Ascending aorta (tissue), 2 donors: ENCODE data around the gene OR14A16. TPM values are rescaled to one million over a fixed set of nuclear protein-coding genes. Genes with fewer than 3 reads are reported as not detected.

Experiments
- DNase-seq, 2 donors: peaks; one replicate each; pipeline ENCODE4 v3.0.0-alpha.2; 2019; ENCODE audit warnings: low spot score in 2 of 2
- H3K27ac ChIP-seq, 2 donors: fragments of 200-600 bp; sonication (generic); one replicate each; pipeline ENCODE4 v1.5.1; 2016 to 2017; ENCODE audit warnings: mild to moderate bottlenecking in 1 of 2
- H3K27me3 ChIP-seq: fragments of 200-600 bp; sonication (generic); one replicate; pipeline ENCODE4 v1.5.1; 2017
- H3K36me3 ChIP-seq, 2 donors: fragments of 200-600 bp; sonication (generic); one replicate each; pipeline ENCODE4 v1.5.1; 2016
- H3K4me1 ChIP-seq, 2 donors: fragments of 200-600 bp; sonication (generic); one replicate each; pipeline ENCODE4 v1.5.1; 2016 to 2017; ENCODE audit warnings: mild to moderate bottlenecking in 1 of 2
- H3K4me3 ChIP-seq, 2 donors: fragments of 200-600 bp; sonication (generic); one replicate each; pipeline ENCODE4 v1.5.1; 2016 to 2017; ENCODE audit warnings: mild to moderate bottlenecking in 1 of 2
- H3K9me3 ChIP-seq, 2 donors: fragments of 200-600 bp; sonication (generic); one replicate each; pipeline ENCODE4 v1.5.1; 2016
- intact Hi-C: fragments of 100-400 bp; cut with DNase I; formaldehyde crosslinking; loops from one replicate; pipeline ENCODE4 v1.15.1; 2023
- total RNA-seq: library from RNA; depleted of rRNA; stranded (reverse); fragments of >200 nt; gene quantifications from one replicate; pipeline ENCODE4 v1.1.0, GENCODE V29; 2016
- TF ChIP-seq, protein P1 (sequence below), 3 experiments: fragments of 200-600 bp in 2 of 3; fragments of 450-650 bp in 1 of 3; sonication (generic) in 2 of 3; IDR thresholded peaks; one replicate each; pipeline ENCODE4 v1.5.1; 2016 to 2019; ENCODE audit warnings: antibody characterized with exemption in 3 of 3, mild to moderate bottlenecking in 1 of 3, moderate library complexity in 1 of 3

Gene OR14A16, protein sequence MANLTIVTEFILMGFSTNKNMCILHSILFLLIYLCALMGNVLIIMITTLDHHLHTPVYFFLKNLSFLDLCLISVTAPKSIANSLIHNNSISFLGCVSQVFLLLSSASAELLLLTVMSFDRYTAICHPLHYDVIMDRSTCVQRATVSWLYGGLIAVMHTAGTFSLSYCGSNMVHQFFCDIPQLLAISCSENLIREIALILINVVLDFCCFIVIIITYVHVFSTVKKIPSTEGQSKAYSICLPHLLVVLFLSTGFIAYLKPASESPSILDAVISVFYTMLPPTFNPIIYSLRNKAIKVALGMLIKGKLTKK
- total RNA-seq: not detected

DNA sequence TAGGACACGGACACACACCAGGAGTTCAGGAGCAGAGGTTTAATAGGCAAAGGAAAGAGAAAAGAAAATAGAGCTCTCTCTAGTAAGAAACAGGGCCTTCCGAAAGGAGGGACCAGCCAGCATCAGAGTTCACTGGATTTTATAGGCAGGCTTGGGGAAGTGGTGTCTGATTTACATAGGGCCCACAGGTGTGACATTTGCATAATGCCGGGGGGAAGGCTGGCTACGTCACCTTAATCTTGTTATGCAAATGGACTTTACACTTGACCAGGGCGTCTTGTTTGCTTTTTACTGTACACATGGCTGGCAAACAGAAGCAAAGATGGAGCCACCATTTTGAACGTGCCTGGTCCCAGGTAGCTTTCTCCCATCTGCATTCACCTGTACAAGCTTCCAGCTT lies at the start of gene OR14A16:
OR14A16 (minus strand) TSS at position 97 of the 400 bp plus-strand sequence. CDS start 8,390 bp downstream, outside the sequence.
- intact Hi-C loops: no loop called here
- TF ChIP-seq, protein P1, sequence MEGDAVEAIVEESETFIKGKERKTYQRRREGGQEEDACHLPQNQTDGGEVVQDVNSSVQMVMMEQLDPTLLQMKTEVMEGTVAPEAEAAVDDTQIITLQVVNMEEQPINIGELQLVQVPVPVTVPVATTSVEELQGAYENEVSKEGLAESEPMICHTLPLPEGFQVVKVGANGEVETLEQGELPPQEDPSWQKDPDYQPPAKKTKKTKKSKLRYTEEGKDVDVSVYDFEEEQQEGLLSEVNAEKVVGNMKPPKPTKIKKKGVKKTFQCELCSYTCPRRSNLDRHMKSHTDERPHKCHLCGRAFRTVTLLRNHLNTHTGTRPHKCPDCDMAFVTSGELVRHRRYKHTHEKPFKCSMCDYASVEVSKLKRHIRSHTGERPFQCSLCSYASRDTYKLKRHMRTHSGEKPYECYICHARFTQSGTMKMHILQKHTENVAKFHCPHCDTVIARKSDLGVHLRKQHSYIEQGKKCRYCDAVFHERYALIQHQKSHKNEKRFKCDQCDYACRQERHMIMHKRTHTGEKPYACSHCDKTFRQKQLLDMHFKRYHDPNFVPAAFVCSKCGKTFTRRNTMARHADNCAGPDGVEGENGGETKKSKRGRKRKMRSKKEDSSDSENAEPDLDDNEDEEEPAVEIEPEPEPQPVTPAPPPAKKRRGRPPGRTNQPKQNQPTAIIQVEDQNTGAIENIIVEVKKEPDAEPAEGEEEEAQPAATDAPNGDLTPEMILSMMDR (IDR thresholded peaks at IDR 0.05): no peak
- no peaks in the 10 kb centered on the region for H3K36me3 ChIP-seq
- no peaks in the 10 kb centered on the region for H3K9me3 ChIP-seq
- H3K27me3 ChIP-seq: no peaks in the 10 kb centered on the region
- H3K4me3 ChIP-seq: no peak within 1 kb of the TSS
- H3K4me1 ChIP-seq: no peaks in the 10 kb centered on the region
- H3K27ac ChIP-seq: no peak within 1 kb of the TSS
- no peak for DNase-seq

GRCh38 chr1:247865416-247865815 lies 41.5 kb upstream of the OR14A16 start:
- Histone ChIP-seq H3K27me3 (no peaks in the 10 kb centered on the region), H3K36me3 (peaks cover 0 to 11% of the 10 kb centered on the region in 2 donors), H3K9me3 (no peaks in the 10 kb centered on the region), H3K4me3 (no peak overlapping the region), H3K4me1 (no peaks in the 10 kb centered on the region), H3K27ac (no peak overlapping the region)
- intact Hi-C loops: no loop called here
- no peak for DNase-seq
- TF ChIP-seq, protein P1 (IDR thresholded peaks at IDR 0.05): no peak

DNA sequence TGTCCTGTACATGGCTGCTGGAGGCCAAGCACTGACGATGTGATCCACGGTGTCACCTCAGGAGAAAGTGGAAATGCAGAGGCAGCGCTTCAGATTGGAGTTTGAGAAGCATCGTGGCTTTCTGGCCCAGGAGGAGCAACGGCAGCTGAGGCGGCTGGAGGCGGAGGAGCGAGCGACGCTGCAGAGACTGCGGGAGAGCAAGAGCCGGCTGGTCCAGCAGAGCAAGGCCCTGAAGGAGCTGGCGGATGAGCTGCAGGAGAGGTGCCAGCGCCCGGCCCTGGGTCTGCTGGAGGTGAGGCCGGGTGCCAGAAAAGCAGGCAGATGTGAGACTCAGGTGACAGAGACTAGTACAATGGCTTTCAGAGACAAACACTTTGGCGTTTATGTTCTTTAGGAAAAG lies 40.7 kb upstream of the OR14A16 start:
- no peaks in the 10 kb centered on the region for H3K27me3 ChIP-seq
- no peak overlapping the region for H3K27ac ChIP-seq
- no peak overlapping the region for H3K4me3 ChIP-seq
- H3K4me1 ChIP-seq: no peaks in the 10 kb centered on the region
- no peak for DNase-seq
- no peaks in the 10 kb centered on the region for H3K9me3 ChIP-seq
- TF ChIP-seq, protein P1 (IDR thresholded peaks at IDR 0.05): no peak
- peaks cover 0 to 11% of the 10 kb centered on the region in 2 donors for H3K36me3 ChIP-seq
- intact Hi-C loops: no loop called here

DNA sequence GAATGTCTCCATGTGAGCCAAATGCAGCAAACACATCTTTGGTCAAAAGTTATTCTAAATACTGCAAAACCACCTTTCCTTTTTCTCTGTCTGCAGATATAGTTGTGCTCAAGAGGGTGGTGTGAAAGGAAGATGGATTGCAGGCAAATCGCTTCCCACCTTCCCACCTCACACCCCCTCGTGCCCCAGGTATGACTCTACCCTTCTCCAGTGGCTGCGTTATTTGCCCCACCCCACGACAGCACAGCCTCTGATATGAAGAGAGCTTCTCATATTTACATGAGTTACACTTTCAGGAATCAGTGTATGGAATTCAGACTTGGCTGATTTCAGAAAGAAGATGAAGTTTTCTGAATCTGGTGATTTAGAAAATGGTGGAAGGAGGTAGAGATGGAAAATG lies 38.8 kb upstream of the OR14A16 start:
- no peaks in the 10 kb centered on the region for H3K4me1 ChIP-seq
- peaks cover 0 to 5% of the 10 kb centered on the region in 2 donors for H3K36me3 ChIP-seq
- no peaks in the 10 kb centered on the region for H3K9me3 ChIP-seq
- TF ChIP-seq, protein P1 (IDR thresholded peaks at IDR 0.05): no peak
- DNase-seq: no peak
- intact Hi-C loops: no loop called here
- H3K4me3 ChIP-seq: no peak overlapping the region
- H3K27ac ChIP-seq: no peak overlapping the region
- no peaks in the 10 kb centered on the region for H3K27me3 ChIP-seq

DNA sequence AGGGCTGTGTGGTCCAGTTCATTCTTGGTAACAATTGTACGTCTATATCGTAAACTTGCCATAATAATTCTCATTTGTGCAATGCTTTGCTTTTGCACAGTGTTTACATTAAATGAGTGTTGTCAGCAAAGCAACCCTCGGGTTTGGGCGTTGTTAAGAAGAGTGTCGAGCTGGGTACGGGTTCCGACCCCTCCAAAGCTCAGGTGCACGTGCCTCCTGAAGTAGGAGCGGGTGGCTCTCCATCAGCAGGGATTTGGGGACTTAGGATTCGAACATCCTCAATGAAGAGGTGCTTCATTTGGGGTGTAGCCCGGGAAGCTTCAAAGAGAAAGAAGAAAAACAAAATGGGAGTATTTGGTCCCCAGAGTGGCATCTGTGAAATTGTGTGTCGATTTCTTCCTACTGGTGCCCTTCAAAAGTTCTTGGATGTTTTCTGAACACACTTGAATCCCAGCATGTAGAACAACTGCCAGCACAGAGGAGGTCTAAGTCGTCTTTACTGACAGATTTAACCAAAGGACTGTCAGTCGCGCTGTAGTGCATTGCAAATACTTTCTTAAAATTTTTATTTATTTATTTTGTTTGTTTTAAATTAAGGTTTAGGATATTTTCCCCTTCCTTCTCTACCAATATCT lies 34.2 kb upstream of the OR14A16 start:
- Histone ChIP-seq H3K27me3 (peaks cover 5% of the 10 kb centered on the region), H3K4me3 (peak overlapping the region; percentile 57 to 68), H3K27ac (no peak overlapping the region)

More for the DNA sequence above, 34.2 kb upstream of the OR14A16 start:
- H3K9me3 ChIP-seq: no peaks in the 10 kb centered on the region
- intact Hi-C loops: no loop called here
- no peaks in the 10 kb centered on the region for H3K4me1 ChIP-seq
- TF ChIP-seq, protein P1 (IDR thresholded peaks at IDR 0.05): no peak
- no peak for DNase-seq
- H3K36me3 ChIP-seq: no peaks in the 10 kb centered on the region
